Spleen (tissue), 7 donors: ENCODE results near the gene CCDC148.

Experiments used
- POLR2A ChIP-seq, 3 donors: fragments of 450-650 bp; IDR thresholded peaks; one replicate each; pipeline ENCODE4 v1.5.1; 2017; ENCODE audit warnings: antibody characterized with exemption in 3 of 3, mild to moderate bottlenecking in 1 of 3
- TF ChIP-seq, protein P1 (sequence below), 11 experiments: fragments of 200-600 bp in 7 of 11; fragments of 450-650 bp in 4 of 11; sonication (generic) in 4 of 11; IDR thresholded peaks in 8 of 11; conservative IDR thresholded peaks in 3 of 11; 1 replicate in 7 of 11; 2 replicates in 4 of 11; pipeline versions ENCODE4 v1.4.0 to v1.8.0; 2016 to 2021; ENCODE audit warnings: antibody characterized with exemption in 11 of 11, inconsistent platforms in 4 of 11, mild to moderate bottlenecking in 1 of 11
- donor health status: DM: no; HTN: no; CAD: no; lungs with moderate emphysema.
- donor health status: DM: no; HTN: no; CAD: no.
- donor health status: DM: no; HTN: no; CAD: no.

- TF ChIP-seq, protein P1, sequence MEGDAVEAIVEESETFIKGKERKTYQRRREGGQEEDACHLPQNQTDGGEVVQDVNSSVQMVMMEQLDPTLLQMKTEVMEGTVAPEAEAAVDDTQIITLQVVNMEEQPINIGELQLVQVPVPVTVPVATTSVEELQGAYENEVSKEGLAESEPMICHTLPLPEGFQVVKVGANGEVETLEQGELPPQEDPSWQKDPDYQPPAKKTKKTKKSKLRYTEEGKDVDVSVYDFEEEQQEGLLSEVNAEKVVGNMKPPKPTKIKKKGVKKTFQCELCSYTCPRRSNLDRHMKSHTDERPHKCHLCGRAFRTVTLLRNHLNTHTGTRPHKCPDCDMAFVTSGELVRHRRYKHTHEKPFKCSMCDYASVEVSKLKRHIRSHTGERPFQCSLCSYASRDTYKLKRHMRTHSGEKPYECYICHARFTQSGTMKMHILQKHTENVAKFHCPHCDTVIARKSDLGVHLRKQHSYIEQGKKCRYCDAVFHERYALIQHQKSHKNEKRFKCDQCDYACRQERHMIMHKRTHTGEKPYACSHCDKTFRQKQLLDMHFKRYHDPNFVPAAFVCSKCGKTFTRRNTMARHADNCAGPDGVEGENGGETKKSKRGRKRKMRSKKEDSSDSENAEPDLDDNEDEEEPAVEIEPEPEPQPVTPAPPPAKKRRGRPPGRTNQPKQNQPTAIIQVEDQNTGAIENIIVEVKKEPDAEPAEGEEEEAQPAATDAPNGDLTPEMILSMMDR (IDR thresholded peaks at IDR 0.05 in 8 of 11, conservative IDR thresholded peaks at IDR 0.05 in 3 of 11), result no peak
- no peak for TF ChIP-seq POLR2A (IDR thresholded peaks at IDR 0.05)
Measured at GRCh38 chr2:158359846-158360245, 96.7 kb downstream of the CCDC148 start.
